ENCODE data around the gene GRK1. TPM values are rescaled to one million over a fixed set of nuclear protein-coding genes. Genes with fewer than 3 reads are reported as not detected.

Gene GRK1
- total RNA-seq, 2 experiments from 2014 or later: not detected

GRCh38 chr13:113770937-113771336 is 103.9 kb downstream of the GRK1 start:
- Histone ChIP-seq H3K27ac (ENCODE audit: low read depth, low read length, poor library complexity, severe bottlenecking) (no peak overlapping the region), H4K20me1 (ENCODE audit: insufficient read depth, low read length) (no peaks in the 10 kb centered on the region), H3K79me2 (ENCODE audit: insufficient read depth, low read depth, low read length) (no peaks in the 10 kb centered on the region), H3K36me3 (ENCODE audit: insufficient read depth, low read length) (no peaks in the 10 kb centered on the region), H3K4me3 (ENCODE audit: low read depth, low read length, poor library complexity, severe bottlenecking) (no peak overlapping the region), H3K4me1 (ENCODE audit: insufficient read depth, low read length, poor library complexity, severe bottlenecking) (no peaks in the 10 kb centered on the region), H3K9me2 (ENCODE audit: insufficient read depth, low read length) (no peaks in the 10 kb centered on the region), H3K4me2 (ENCODE audit: low read length) (no peak overlapping the region), H2AFZ (ENCODE audit: low read length) (no peak overlapping the region), H3K9me3 (ENCODE audit: low read length) (no peaks in the 10 kb centered on the region)
- POLR2A ChIA-PET: interaction anchor here (0.6 kb wide), 1 partner anchor 569 kb away, joined by 5 read pairs; no protein-coding TSS in a partner anchor
- intact Hi-C loops (cut with micrococcal nuclease; ENCODE audit: unreplicated experiment): no loop called here
- no peak for DNase-seq (ENCODE audit: low spot score)
- TF ChIP-seq CTCF (conservative IDR thresholded peaks at IDR 0.05; ENCODE audit: low read length) (no peak), EZH2phosphoT487 (IDR thresholded peaks at IDR 0.05; ENCODE audit: borderline replicate concordance, low read depth, low read length) (no peak)
- CTCF ChIA-PET (ENCODE audit: unreplicated experiment): no interaction called here
- no TSS peak for BruUV-seq (replicated peaks)

- Histone ChIP-seq H3K79me2 (ENCODE audit: insufficient read depth, low read depth, low read length) (no peaks in the 10 kb centered on the region), H3K4me1 (ENCODE audit: insufficient read depth, low read length, poor library complexity, severe bottlenecking) (no peaks in the 10 kb centered on the region), H3K4me2 (ENCODE audit: low read length) (no peak overlapping the region), H3K4me3 (ENCODE audit: low read depth, low read length, poor library complexity, severe bottlenecking) (no peak overlapping the region), H4K20me1 (ENCODE audit: insufficient read depth, low read length) (no peaks in the 10 kb centered on the region), H3K9me3 (ENCODE audit: low read length) (no peaks in the 10 kb centered on the region), H3K27ac (ENCODE audit: low read depth, low read length, poor library complexity, severe bottlenecking) (no peak overlapping the region), H3K9me2 (ENCODE audit: insufficient read depth, low read length) (no peaks in the 10 kb centered on the region), H3K36me3 (ENCODE audit: insufficient read depth, low read length) (no peaks in the 10 kb centered on the region), H2AFZ (ENCODE audit: low read length) (no peak overlapping the region)
- intact Hi-C loops (cut with micrococcal nuclease; ENCODE audit: unreplicated experiment): no loop called here
- no peak for DNase-seq (ENCODE audit: low spot score)
- no TSS peak for BruUV-seq (replicated peaks)
- TF ChIP-seq CTCF (conservative IDR thresholded peaks at IDR 0.05; ENCODE audit: low read length): no peak
- TF ChIP-seq EZH2phosphoT487 (IDR thresholded peaks at IDR 0.05; ENCODE audit: borderline replicate concordance, low read depth, low read length): no peak
- ChIA-PET CTCF (ENCODE audit: unreplicated experiment) (no interaction called here), POLR2A (no interaction called here)
Measured at GRCh38 chr13:113771709-113772331, 104.8 kb downstream of the GRK1 start.

GRCh38 chr13:113774177-113775107 is 107.4 kb downstream of the GRK1 start:
- no peak for DNase-seq (ENCODE audit: low spot score)
- H2AFZ ChIP-seq (ENCODE audit: low read length): no peak overlapping the region

More at GRCh38 chr13:113774177-113775107, 107.4 kb downstream of the GRK1 start:
- BruUV-seq (replicated peaks): no TSS peak
- Histone ChIP-seq H3K4me2 (ENCODE audit: low read length) (no peak overlapping the region), H4K20me1 (ENCODE audit: insufficient read depth, low read length) (no peaks in the 10 kb centered on the region), H3K4me3 (ENCODE audit: low read depth, low read length, poor library complexity, severe bottlenecking) (no peak overlapping the region), H3K4me1 (ENCODE audit: insufficient read depth, low read length, poor library complexity, severe bottlenecking) (no peaks in the 10 kb centered on the region), H3K27ac (ENCODE audit: low read depth, low read length, poor library complexity, severe bottlenecking) (no peak overlapping the region), H3K79me2 (ENCODE audit: insufficient read depth, low read depth, low read length) (no peaks in the 10 kb centered on the region), H3K9me2 (ENCODE audit: insufficient read depth, low read length) (no peaks in the 10 kb centered on the region), H3K9me3 (ENCODE audit: low read length) (no peaks in the 10 kb centered on the region), H3K36me3 (ENCODE audit: insufficient read depth, low read length) (no peaks in the 10 kb centered on the region)
- ChIA-PET POLR2A (no interaction called here), CTCF (ENCODE audit: unreplicated experiment) (no interaction called here)
- intact Hi-C loops (cut with micrococcal nuclease; ENCODE audit: unreplicated experiment): no loop called here
- TF ChIP-seq EZH2phosphoT487 (IDR thresholded peaks at IDR 0.05; ENCODE audit: borderline replicate concordance, low read depth, low read length) (no peak), CTCF (conservative IDR thresholded peaks at IDR 0.05; ENCODE audit: low read length) (no peak)
